Measurements from ENCODE around the gene ANKUB1.

DNA sequence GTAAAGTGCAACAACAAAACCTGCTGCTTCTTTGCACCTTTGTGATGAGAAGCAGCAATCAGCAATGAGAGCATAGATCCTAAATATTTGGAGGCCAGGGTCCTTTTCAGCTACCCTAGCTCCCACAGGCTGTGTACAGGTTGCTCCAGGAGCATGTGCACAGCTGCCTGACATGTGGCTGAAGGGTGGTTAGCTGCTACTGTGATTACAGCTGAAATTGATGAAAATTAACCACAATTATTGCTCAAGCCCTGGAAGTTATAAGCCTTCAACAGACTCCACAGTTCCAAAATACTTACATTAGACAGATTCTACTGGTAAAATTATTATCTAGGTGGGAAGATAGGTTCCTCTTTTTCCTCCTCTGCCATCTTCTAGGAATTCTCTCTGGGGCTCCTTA lies 68.6 kb downstream of the ANKUB1 start:
- TF ChIP-seq, protein P1, sequence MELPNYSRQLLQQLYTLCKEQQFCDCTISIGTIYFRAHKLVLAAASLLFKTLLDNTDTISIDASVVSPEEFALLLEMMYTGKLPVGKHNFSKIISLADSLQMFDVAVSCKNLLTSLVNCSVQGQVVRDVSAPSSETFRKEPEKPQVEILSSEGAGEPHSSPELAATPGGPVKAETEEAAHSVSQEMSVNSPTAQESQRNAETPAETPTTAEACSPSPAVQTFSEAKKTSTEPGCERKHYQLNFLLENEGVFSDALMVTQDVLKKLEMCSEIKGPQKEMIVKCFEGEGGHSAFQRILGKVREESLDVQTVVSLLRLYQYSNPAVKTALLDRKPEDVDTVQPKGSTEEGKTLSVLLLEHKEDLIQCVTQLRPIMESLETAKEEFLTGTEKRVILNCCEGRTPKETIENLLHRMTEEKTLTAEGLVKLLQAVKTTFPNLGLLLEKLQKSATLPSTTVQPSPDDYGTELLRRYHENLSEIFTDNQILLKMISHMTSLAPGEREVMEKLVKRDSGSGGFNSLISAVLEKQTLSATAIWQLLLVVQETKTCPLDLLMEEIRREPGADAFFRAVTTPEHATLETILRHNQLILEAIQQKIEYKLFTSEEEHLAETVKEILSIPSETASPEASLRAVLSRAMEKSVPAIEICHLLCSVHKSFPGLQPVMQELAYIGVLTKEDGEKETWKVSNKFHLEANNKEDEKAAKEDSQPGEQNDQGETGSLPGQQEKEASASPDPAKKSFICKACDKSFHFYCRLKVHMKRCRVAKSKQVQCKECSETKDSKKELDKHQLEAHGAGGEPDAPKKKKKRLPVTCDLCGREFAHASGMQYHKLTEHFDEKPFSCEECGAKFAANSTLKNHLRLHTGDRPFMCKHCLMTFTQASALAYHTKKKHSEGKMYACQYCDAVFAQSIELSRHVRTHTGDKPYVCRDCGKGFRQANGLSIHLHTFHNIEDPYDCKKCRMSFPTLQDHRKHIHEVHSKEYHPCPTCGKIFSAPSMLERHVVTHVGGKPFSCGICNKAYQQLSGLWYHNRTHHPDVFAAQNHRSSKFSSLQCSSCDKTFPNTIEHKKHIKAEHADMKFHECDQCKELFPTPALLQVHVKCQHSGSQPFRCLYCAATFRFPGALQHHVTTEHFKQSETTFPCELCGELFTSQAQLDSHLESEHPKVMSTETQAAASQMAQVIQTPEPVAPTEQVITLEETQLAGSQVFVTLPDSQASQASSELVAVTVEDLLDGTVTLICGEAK (IDR thresholded peaks at IDR 0.05; ENCODE audit: borderline replicate concordance) = no peak
- no peak for TF ChIP-seq NFYB (IDR thresholded peaks at IDR 0.05; ENCODE audit: insufficient read depth, low read depth, low read length)
- no peak for TF ChIP-seq TAF1 (IDR thresholded peaks at IDR 0.05; ENCODE audit: borderline replicate concordance, low read depth, low read length)
- TF ChIP-seq, protein P2, sequence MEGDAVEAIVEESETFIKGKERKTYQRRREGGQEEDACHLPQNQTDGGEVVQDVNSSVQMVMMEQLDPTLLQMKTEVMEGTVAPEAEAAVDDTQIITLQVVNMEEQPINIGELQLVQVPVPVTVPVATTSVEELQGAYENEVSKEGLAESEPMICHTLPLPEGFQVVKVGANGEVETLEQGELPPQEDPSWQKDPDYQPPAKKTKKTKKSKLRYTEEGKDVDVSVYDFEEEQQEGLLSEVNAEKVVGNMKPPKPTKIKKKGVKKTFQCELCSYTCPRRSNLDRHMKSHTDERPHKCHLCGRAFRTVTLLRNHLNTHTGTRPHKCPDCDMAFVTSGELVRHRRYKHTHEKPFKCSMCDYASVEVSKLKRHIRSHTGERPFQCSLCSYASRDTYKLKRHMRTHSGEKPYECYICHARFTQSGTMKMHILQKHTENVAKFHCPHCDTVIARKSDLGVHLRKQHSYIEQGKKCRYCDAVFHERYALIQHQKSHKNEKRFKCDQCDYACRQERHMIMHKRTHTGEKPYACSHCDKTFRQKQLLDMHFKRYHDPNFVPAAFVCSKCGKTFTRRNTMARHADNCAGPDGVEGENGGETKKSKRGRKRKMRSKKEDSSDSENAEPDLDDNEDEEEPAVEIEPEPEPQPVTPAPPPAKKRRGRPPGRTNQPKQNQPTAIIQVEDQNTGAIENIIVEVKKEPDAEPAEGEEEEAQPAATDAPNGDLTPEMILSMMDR (IDR thresholded peaks at IDR 0.05 in 2 of 3, conservative IDR thresholded peaks at IDR 0.05 in 1 of 3; ENCODE audit: control insufficient read depth in 2 of 3, extremely low read depth in 1 of 3, insufficient read depth in 1 of 3, low read depth in 3 of 3, low read length in 3 of 3) = no peak
- TF ChIP-seq ATF7 (IDR thresholded peaks at IDR 0.05; ENCODE audit: low read depth) = no peak
- no peak for TF ChIP-seq MYC (IDR thresholded peaks at IDR 0.05; ENCODE audit: insufficient read depth, insufficient read length, insufficient replicate concordance, low read length, severe bottlenecking)

Measured in GM12878 (cell line).